ENCODE data around the gene CACNA2D3.
A peak's percentile ranks its signal among the peaks of the same experiment; 100 is the strongest.

CACNA2D3 gene

GRCh38 chr3:54642147-54642546 lies 519.8 kb downstream of the CACNA2D3 start:
- Histone ChIP-seq H3K4ac (ENCODE audit: low read depth, low read length) (peak overlapping the region; percentile 36), H2BK15ac (replicated peaks; ENCODE audit: low read depth) (peak overlapping the region; percentile 92), H3K36me3 (ENCODE audit: control insufficient read depth, insufficient read depth, low read length) (no peaks in the 10 kb centered on the region), H3K4me1 (ENCODE audit: control insufficient read depth, low read depth, low read length) (peaks cover 4% of the 10 kb centered on the region), H3K27ac (ENCODE audit: low read depth, low read length) (peak overlapping the region; percentile 60), H3K18ac (ENCODE audit: low read length) (peak overlapping the region; percentile 76), H2AK5ac (ENCODE audit: low read length) (no peak overlapping the region), H3K79me1 (ENCODE audit: low read length) (no peaks in the 10 kb centered on the region), H2BK5ac (ENCODE audit: low read length) (peak overlapping the region; percentile 37), H3K4me3 (ENCODE audit: low read length) (no peak overlapping the region), H4K5ac (ENCODE audit: low read length) (no peak overlapping the region), H3K9ac (ENCODE audit: low read length) (no peak overlapping the region), H3K27me3 (ENCODE audit: insufficient read depth, low read length, poor library complexity) (no peaks in the 10 kb centered on the region), H3K23ac (ENCODE audit: low read length) (no peak overlapping the region), H3K4me2 (ENCODE audit: low read length) (no peak overlapping the region), H4K8ac (ENCODE audit: low read depth, low read length) (no peak overlapping the region), H3K56ac (ENCODE audit: low read length) (peak overlapping the region; percentile 40), H2BK120ac (ENCODE audit: low read depth, low read length) (peak overlapping the region; percentile 85), H3K79me2 (ENCODE audit: control insufficient read depth, insufficient read depth, low read length) (no peaks in the 10 kb centered on the region)
- no peak for DNase-seq
- no CpG with 5 or more reads among the region's 6 CpGs for WGBS (ENCODE audit: extremely low coverage, insufficient coverage, low lambda C conversion rate)

GRCh38 chr3:54647721-54648120 lies 525.4 kb downstream of the CACNA2D3 start:
- no peaks in the 10 kb centered on the region for H3K36me3 ChIP-seq (ENCODE audit: control insufficient read depth, insufficient read depth, low read length)
- no peak overlapping the region for H3K9ac ChIP-seq (ENCODE audit: low read length)
- no peak overlapping the region for H3K4ac ChIP-seq (ENCODE audit: low read depth, low read length)
- H3K79me2 ChIP-seq (ENCODE audit: control insufficient read depth, insufficient read depth, low read length) = no peaks in the 10 kb centered on the region
- H3K4me1 ChIP-seq (ENCODE audit: control insufficient read depth, low read depth, low read length) = peaks cover 6% of the 10 kb centered on the region
- H2BK5ac ChIP-seq (ENCODE audit: low read length) = no peak overlapping the region
- H4K5ac ChIP-seq (ENCODE audit: low read length) = no peak overlapping the region
- DNase-seq = no peak
- no peak overlapping the region for H2BK120ac ChIP-seq (ENCODE audit: low read depth, low read length)
- no peak overlapping the region for H2BK15ac ChIP-seq (replicated peaks; ENCODE audit: low read depth)
- H3K23ac ChIP-seq (ENCODE audit: low read length) = no peak overlapping the region
- no peak overlapping the region for H2AK5ac ChIP-seq (ENCODE audit: low read length)
- H3K56ac ChIP-seq (ENCODE audit: low read length) = no peak overlapping the region
- no peak overlapping the region for H3K4me2 ChIP-seq (ENCODE audit: low read length)
- H3K79me1 ChIP-seq (ENCODE audit: low read length) = no peaks in the 10 kb centered on the region
- no peak overlapping the region for H3K18ac ChIP-seq (ENCODE audit: low read length)
- no peak overlapping the region for H3K27ac ChIP-seq (ENCODE audit: low read depth, low read length)
- no peak overlapping the region for H4K8ac ChIP-seq (ENCODE audit: low read depth, low read length)
- H3K27me3 ChIP-seq (ENCODE audit: insufficient read depth, low read length, poor library complexity) = no peaks in the 10 kb centered on the region
- H3K4me3 ChIP-seq (ENCODE audit: low read length) = no peak overlapping the region

- Histone ChIP-seq H2BK120ac (ENCODE audit: low read depth, low read length) (no peak overlapping the region), H4K5ac (ENCODE audit: low read length) (no peak overlapping the region), H3K27me3 (ENCODE audit: insufficient read depth, low read length, poor library complexity) (no peaks in the 10 kb centered on the region), H3K23ac (ENCODE audit: low read length) (no peak overlapping the region), H3K4me1 (ENCODE audit: control insufficient read depth, low read depth, low read length) (peaks cover 4% of the 10 kb centered on the region), H3K56ac (ENCODE audit: low read length) (no peak overlapping the region), H2BK5ac (ENCODE audit: low read length) (no peak overlapping the region), H3K4me2 (ENCODE audit: low read length) (no peak overlapping the region), H3K36me3 (ENCODE audit: control insufficient read depth, insufficient read depth, low read length) (no peaks in the 10 kb centered on the region), H2BK15ac (replicated peaks; ENCODE audit: low read depth) (no peak overlapping the region), H3K27ac (ENCODE audit: low read depth, low read length) (no peak overlapping the region), H3K79me1 (ENCODE audit: low read length) (no peaks in the 10 kb centered on the region), H3K18ac (ENCODE audit: low read length) (no peak overlapping the region), H3K79me2 (ENCODE audit: control insufficient read depth, insufficient read depth, low read length) (no peaks in the 10 kb centered on the region), H4K8ac (ENCODE audit: low read depth, low read length) (no peak overlapping the region), H3K9ac (ENCODE audit: low read length) (no peak overlapping the region), H3K4me3 (ENCODE audit: low read length) (no peak overlapping the region), H2AK5ac (ENCODE audit: low read length) (no peak overlapping the region), H3K4ac (ENCODE audit: low read depth, low read length) (no peak overlapping the region)
- DNase-seq = no peak
Observed at GRCh38 chr3:54649551-54649950, 527.2 kb downstream of the CACNA2D3 start.

- Histone ChIP-seq H3K27me3 (ENCODE audit: insufficient read depth, low read length, poor library complexity) (no peaks in the 10 kb centered on the region), H2BK15ac (replicated peaks; ENCODE audit: low read depth) (no peak overlapping the region), H4K5ac (ENCODE audit: low read length) (no peak overlapping the region), H2BK5ac (ENCODE audit: low read length) (no peak overlapping the region), H3K79me2 (ENCODE audit: control insufficient read depth, insufficient read depth, low read length) (no peaks in the 10 kb centered on the region), H3K36me3 (ENCODE audit: control insufficient read depth, insufficient read depth, low read length) (no peaks in the 10 kb centered on the region), H3K4me3 (ENCODE audit: low read length) (no peak overlapping the region), H3K4me1 (ENCODE audit: control insufficient read depth, low read depth, low read length) (peaks cover 4% of the 10 kb centered on the region), H3K23ac (ENCODE audit: low read length) (no peak overlapping the region), H2BK120ac (ENCODE audit: low read depth, low read length) (no peak overlapping the region), H3K56ac (ENCODE audit: low read length) (no peak overlapping the region), H2AK5ac (ENCODE audit: low read length) (no peak overlapping the region), H3K27ac (ENCODE audit: low read depth, low read length) (no peak overlapping the region), H4K8ac (ENCODE audit: low read depth, low read length) (no peak overlapping the region), H3K18ac (ENCODE audit: low read length) (no peak overlapping the region), H3K79me1 (ENCODE audit: low read length) (no peaks in the 10 kb centered on the region), H3K4me2 (ENCODE audit: low read length) (no peak overlapping the region), H3K9ac (ENCODE audit: low read length) (no peak overlapping the region), H3K4ac (ENCODE audit: low read depth, low read length) (no peak overlapping the region)
- no CpG with 5 or more reads among the region's 6 CpGs for WGBS (ENCODE audit: extremely low coverage, insufficient coverage, low lambda C conversion rate)
- DNase-seq = no peak
Observed at GRCh38 chr3:54653456-54654195, 531.3 kb downstream of the CACNA2D3 start.

- no peaks in the 10 kb centered on the region for H3K79me2 ChIP-seq (ENCODE audit: control insufficient read depth, insufficient read depth, low read length)
- no peaks in the 10 kb centered on the region for H3K79me1 ChIP-seq (ENCODE audit: low read length)
- H3K36me3 ChIP-seq (ENCODE audit: control insufficient read depth, insufficient read depth, low read length) = no peaks in the 10 kb centered on the region
- H4K8ac ChIP-seq (ENCODE audit: low read depth, low read length) = no peak overlapping the region
- H2BK15ac ChIP-seq (replicated peaks; ENCODE audit: low read depth) = no peak overlapping the region
- H3K56ac ChIP-seq (ENCODE audit: low read length) = no peak overlapping the region
- WGBS (ENCODE audit: extremely low coverage, insufficient coverage, low lambda C conversion rate) = no CpG with 5 or more reads among the region's 4 CpGs
- no peak overlapping the region for H4K5ac ChIP-seq (ENCODE audit: low read length)
- no peaks in the 10 kb centered on the region for H3K27me3 ChIP-seq (ENCODE audit: insufficient read depth, low read length, poor library complexity)
- no peak overlapping the region for H3K4ac ChIP-seq (ENCODE audit: low read depth, low read length)
- H3K4me3 ChIP-seq (ENCODE audit: low read length) = no peak overlapping the region
- H3K4me2 ChIP-seq (ENCODE audit: low read length) = no peak overlapping the region
- H2AK5ac ChIP-seq (ENCODE audit: low read length) = no peak overlapping the region
- no peak overlapping the region for H3K27ac ChIP-seq (ENCODE audit: low read depth, low read length)
- H3K9ac ChIP-seq (ENCODE audit: low read length) = no peak overlapping the region
- no peak overlapping the region for H2BK5ac ChIP-seq (ENCODE audit: low read length)
- peaks cover 4% of the 10 kb centered on the region for H3K4me1 ChIP-seq (ENCODE audit: control insufficient read depth, low read depth, low read length)
- no peak for DNase-seq
- no peak overlapping the region for H3K18ac ChIP-seq (ENCODE audit: low read length)
- H3K23ac ChIP-seq (ENCODE audit: low read length) = no peak overlapping the region
- H2BK120ac ChIP-seq (ENCODE audit: low read depth, low read length) = no peak overlapping the region
Observed at GRCh38 chr3:54654776-54655175, 532.4 kb downstream of the CACNA2D3 start.

GRCh38 chr3:54659347-54659746 lies 537.0 kb downstream of the CACNA2D3 start:
- no peak overlapping the region for H2BK5ac ChIP-seq (ENCODE audit: low read length)
- no peak overlapping the region for H3K4me2 ChIP-seq (ENCODE audit: low read length)
- no peaks in the 10 kb centered on the region for H3K36me3 ChIP-seq (ENCODE audit: control insufficient read depth, insufficient read depth, low read length)
- H3K9ac ChIP-seq (ENCODE audit: low read length) = no peak overlapping the region
- H3K23ac ChIP-seq (ENCODE audit: low read length) = no peak overlapping the region
- H2BK120ac ChIP-seq (ENCODE audit: low read depth, low read length) = no peak overlapping the region
- no peaks in the 10 kb centered on the region for H3K79me1 ChIP-seq (ENCODE audit: low read length)
- H3K79me2 ChIP-seq (ENCODE audit: control insufficient read depth, insufficient read depth, low read length) = no peaks in the 10 kb centered on the region
- H4K8ac ChIP-seq (ENCODE audit: low read depth, low read length) = no peak overlapping the region
- WGBS (ENCODE audit: extremely low coverage, insufficient coverage, low lambda C conversion rate) = no CpG with 5 or more reads among the region's 3 CpGs
- no peak overlapping the region for H2AK5ac ChIP-seq (ENCODE audit: low read length)
- H3K4me3 ChIP-seq (ENCODE audit: low read length) = no peak overlapping the region
- no peak overlapping the region for H3K27ac ChIP-seq (ENCODE audit: low read depth, low read length)
- no peak overlapping the region for H3K4ac ChIP-seq (ENCODE audit: low read depth, low read length)
- H4K5ac ChIP-seq (ENCODE audit: low read length) = no peak overlapping the region
- H3K56ac ChIP-seq (ENCODE audit: low read length) = no peak overlapping the region
- no peak for DNase-seq
- H3K18ac ChIP-seq (ENCODE audit: low read length) = no peak overlapping the region
- H2BK15ac ChIP-seq (replicated peaks; ENCODE audit: low read depth) = no peak overlapping the region
- H3K4me1 ChIP-seq (ENCODE audit: control insufficient read depth, low read depth, low read length) = no peaks in the 10 kb centered on the region
- H3K27me3 ChIP-seq (ENCODE audit: insufficient read depth, low read length, poor library complexity) = no peaks in the 10 kb centered on the region
